ENCODE results near the gene BIRC6.

The BIRC6 gene

GRCh38 chr2:32491346-32491745 lies 134.5 kb downstream of the BIRC6 start:
- no peaks in the 10 kb centered on the region for H3F3A ChIP-seq (ENCODE audit: insufficient read depth, low read length)
- H2AFZ ChIP-seq (ENCODE audit: low read length): no peak overlapping the region
- H3K4me3 ChIP-seq (ENCODE audit: low read depth, low read length, poor library complexity, severe bottlenecking): no peak overlapping the region
- TF ChIP-seq CTCF (IDR thresholded peaks at IDR 0.05; ENCODE audit: low read length) (no peak), EZH2 (IDR thresholded peaks at IDR 0.05; ENCODE audit: borderline replicate concordance, low read length) (no peak)
- H3K4me1 ChIP-seq (ENCODE audit: insufficient read depth, low read length, severe bottlenecking): no peaks in the 10 kb centered on the region
- H3K79me2 ChIP-seq (ENCODE audit: insufficient read depth, low read length): no peaks in the 10 kb centered on the region
- no peak overlapping the region for H3K9ac ChIP-seq (ENCODE audit: low read length)
- H3K27me3 ChIP-seq (ENCODE audit: insufficient read depth, low read length): no peaks in the 10 kb centered on the region
- no peaks in the 10 kb centered on the region for H4K20me1 ChIP-seq (ENCODE audit: insufficient read depth, low read length)
- no peak overlapping the region for H3K27ac ChIP-seq (ENCODE audit: low read depth, low read length, poor library complexity, severe bottlenecking)
- H3K9me2 ChIP-seq (ENCODE audit: low read depth, low read length): no peaks in the 10 kb centered on the region
- H3K36me3 ChIP-seq (ENCODE audit: insufficient read depth, low read length): peaks cover 67% of the 10 kb centered on the region
- H3K4me2 ChIP-seq (ENCODE audit: low read length): no peak overlapping the region
- H3K9me3 ChIP-seq (ENCODE audit: low read length): no peaks in the 10 kb centered on the region

GRCh38 chr2:32495139-32495538 lies 138.3 kb downstream of the BIRC6 start:
- Histone ChIP-seq H3K4me3 (ENCODE audit: low read depth, low read length, poor library complexity, severe bottlenecking) (no peak overlapping the region), H3K79me2 (ENCODE audit: insufficient read depth, low read length) (no peaks in the 10 kb centered on the region), H4K20me1 (ENCODE audit: insufficient read depth, low read length) (no peaks in the 10 kb centered on the region), H3K9me2 (ENCODE audit: low read depth, low read length) (no peaks in the 10 kb centered on the region), H3F3A (ENCODE audit: insufficient read depth, low read length) (no peaks in the 10 kb centered on the region), H3K9ac (ENCODE audit: low read length) (no peak overlapping the region), H2AFZ (ENCODE audit: low read length) (no peak overlapping the region), H3K9me3 (ENCODE audit: low read length) (no peaks in the 10 kb centered on the region), H3K27me3 (ENCODE audit: insufficient read depth, low read length) (no peaks in the 10 kb centered on the region), H3K36me3 (ENCODE audit: insufficient read depth, low read length) (peaks cover 72% of the 10 kb centered on the region), H3K4me2 (ENCODE audit: low read length) (no peak overlapping the region), H3K27ac (ENCODE audit: low read depth, low read length, poor library complexity, severe bottlenecking) (no peak overlapping the region), H3K4me1 (ENCODE audit: insufficient read depth, low read length, severe bottlenecking) (peaks cover 9% of the 10 kb centered on the region)
- TF ChIP-seq EZH2 (IDR thresholded peaks at IDR 0.05; ENCODE audit: borderline replicate concordance, low read length): no peak
- no peak for TF ChIP-seq CTCF (IDR thresholded peaks at IDR 0.05; ENCODE audit: low read length)

DNA sequence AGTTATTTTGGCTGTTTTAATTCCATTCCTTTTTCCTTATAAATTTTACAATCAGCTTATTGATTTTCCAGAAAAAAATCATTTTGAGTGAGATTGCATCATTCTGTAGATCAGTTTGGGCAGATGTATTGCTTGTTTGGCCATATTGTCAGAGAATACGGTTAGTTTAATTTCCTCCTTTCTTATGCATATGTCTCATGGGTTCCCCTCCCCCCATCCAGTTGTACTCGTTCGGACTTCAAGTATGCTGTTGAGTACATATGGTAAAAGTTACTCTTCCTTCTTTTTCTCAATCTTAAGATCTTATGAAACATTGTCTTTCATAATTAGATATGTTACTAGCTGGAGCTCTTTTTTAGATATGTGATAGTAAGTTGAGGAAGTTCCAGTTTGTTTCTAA lies 139.8 kb downstream of the BIRC6 start:
- no peak overlapping the region for H3K4me3 ChIP-seq (ENCODE audit: low read depth, low read length, poor library complexity, severe bottlenecking)
- H3K9me3 ChIP-seq (ENCODE audit: low read length): no peaks in the 10 kb centered on the region
- TF ChIP-seq CTCF (IDR thresholded peaks at IDR 0.05; ENCODE audit: low read length) (no peak), EZH2 (IDR thresholded peaks at IDR 0.05; ENCODE audit: borderline replicate concordance, low read length) (no peak)
- peaks cover 9% of the 10 kb centered on the region for H3K4me1 ChIP-seq (ENCODE audit: insufficient read depth, low read length, severe bottlenecking)
- H3K27me3 ChIP-seq (ENCODE audit: insufficient read depth, low read length): no peaks in the 10 kb centered on the region
- no peak overlapping the region for H3K4me2 ChIP-seq (ENCODE audit: low read length)
- no peak overlapping the region for H3K9ac ChIP-seq (ENCODE audit: low read length)
- no peaks in the 10 kb centered on the region for H3K9me2 ChIP-seq (ENCODE audit: low read depth, low read length)
- H3K79me2 ChIP-seq (ENCODE audit: insufficient read depth, low read length): no peaks in the 10 kb centered on the region
- H3F3A ChIP-seq (ENCODE audit: insufficient read depth, low read length): no peaks in the 10 kb centered on the region
- H3K36me3 ChIP-seq (ENCODE audit: insufficient read depth, low read length): peaks cover 74% of the 10 kb centered on the region
- H4K20me1 ChIP-seq (ENCODE audit: insufficient read depth, low read length): no peaks in the 10 kb centered on the region
- no peak overlapping the region for H3K27ac ChIP-seq (ENCODE audit: low read depth, low read length, poor library complexity, severe bottlenecking)
- no peak overlapping the region for H2AFZ ChIP-seq (ENCODE audit: low read length)

Measured in OCI-LY1 (cell line).